Parathyroid adenoma (tissue), 2 donors: ENCODE results near the gene ZNF506.
"Not testable (repeated sequence)": the region's sequence is repeated elsewhere in the genome, so short reads cannot be mapped to it uniquely, and the experiment has no call there.

Experiments used
- H2AFZ ChIP-seq: fragments of 300-600 bp; sonication (generic); one replicate; pipeline ENCODE4 v1.7.0; 2017; ENCODE audit warnings: antibody characterized with exemption, mild to moderate bottlenecking
- H3K27ac ChIP-seq: fragments of 300-600 bp; sonication (generic); one replicate; pipeline ENCODE4 v1.7.0; 2017
- H3K27me3 ChIP-seq: fragments of 300-600 bp; sonication (generic); one replicate; pipeline ENCODE4 v1.7.0; 2017; ENCODE audit warnings: low read length; ENCODE audit not compliant: control insufficient read depth, insufficient read depth
- H3K36me3 ChIP-seq: fragments of 300-600 bp; sonication (generic); one replicate; pipeline ENCODE4 v1.7.0; 2017; ENCODE audit warnings: low read length; ENCODE audit not compliant: control insufficient read depth, insufficient read depth
- H3K4me1 ChIP-seq: fragments of 300-600 bp; sonication (generic); one replicate; pipeline ENCODE4 v1.7.0; 2017; ENCODE audit warnings: control low read depth
- H3K4me2 ChIP-seq: fragments of 300-600 bp; sonication (generic); one replicate; pipeline ENCODE4 v1.7.0; 2017; ENCODE audit warnings: low read length
- H3K4me3 ChIP-seq: fragments of 300-600 bp; sonication (generic); one replicate; pipeline ENCODE4 v1.7.0; 2017; ENCODE audit warnings: low read depth, low read length
- H3K79me2 ChIP-seq: fragments of 300-600 bp; sonication (generic); one replicate; pipeline ENCODE4 v1.7.0; 2017; ENCODE audit warnings: control low read depth
- H3K9ac ChIP-seq: fragments of 300-600 bp; sonication (generic); one replicate; pipeline ENCODE4 v1.7.0; 2017; ENCODE audit warnings: mild to moderate bottlenecking
- H3K9me3 ChIP-seq: fragments of 300-600 bp; sonication (generic); one replicate; pipeline ENCODE4 v1.7.0; 2017; ENCODE audit warnings: low read length; ENCODE audit not compliant: control insufficient read depth
- TF ChIP-seq, protein P1 (sequence below): fragments of 300-600 bp; sonication (generic); IDR thresholded peaks from one replicate; pipeline ENCODE4 v1.7.0; 2017; ENCODE audit warnings: antibody characterized with exemption, mild to moderate bottlenecking
- donor health status: primary hyperparathyroidism.

The ZNF506 gene

DNA sequence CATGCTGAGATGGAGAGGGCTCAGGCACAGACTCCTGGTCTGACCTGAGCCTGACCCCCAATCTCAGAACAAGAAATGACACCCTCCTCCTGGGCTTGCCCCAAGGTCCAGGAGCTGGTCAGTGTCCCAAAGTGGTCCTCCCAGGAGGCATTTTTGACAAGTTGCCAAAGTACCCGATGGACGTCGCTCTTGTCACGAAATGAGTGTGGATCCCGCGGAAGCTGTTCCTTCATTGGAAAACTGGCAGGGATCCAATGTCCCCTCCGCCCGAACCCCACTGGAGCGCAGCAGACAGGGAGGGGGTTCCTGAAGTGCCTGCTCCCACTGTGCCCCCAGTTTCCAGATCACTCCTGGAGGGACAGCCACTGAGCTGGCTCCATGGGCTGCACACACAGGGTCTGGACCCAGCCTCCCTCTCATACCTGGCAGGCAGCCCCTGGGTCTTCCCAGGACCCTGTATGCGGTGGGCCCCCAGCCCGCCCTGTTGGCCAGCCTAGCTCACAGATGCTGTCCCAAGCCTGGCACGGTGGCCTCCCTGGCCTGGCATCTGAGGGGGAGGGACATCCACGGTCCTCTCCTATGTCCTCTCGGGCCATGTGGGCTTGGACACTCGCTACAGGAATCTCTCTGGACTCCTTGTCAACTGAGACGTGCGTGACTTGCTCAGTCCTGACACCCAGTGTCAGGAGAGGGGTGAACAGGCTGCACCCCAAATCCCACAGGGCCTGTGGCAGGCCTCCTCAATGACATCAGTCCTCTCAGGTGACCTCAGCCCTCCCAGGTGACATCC is 75.9 kb downstream of the ZNF506 start:
- Histone ChIP-seq H3K27me3 (no peaks in the 10 kb centered on the region), H3K9ac (no peak overlapping the region), H3K4me3 (no peak overlapping the region), H3K36me3 (no peaks in the 10 kb centered on the region), H3K4me2 (no peak overlapping the region), H3K9me3 (no peaks in the 10 kb centered on the region), H3K27ac (no peak overlapping the region), H3K79me2 (no peaks in the 10 kb centered on the region), H3K4me1 (no peaks in the 10 kb centered on the region), H2AFZ (no peak overlapping the region)
- TF ChIP-seq, protein P1, sequence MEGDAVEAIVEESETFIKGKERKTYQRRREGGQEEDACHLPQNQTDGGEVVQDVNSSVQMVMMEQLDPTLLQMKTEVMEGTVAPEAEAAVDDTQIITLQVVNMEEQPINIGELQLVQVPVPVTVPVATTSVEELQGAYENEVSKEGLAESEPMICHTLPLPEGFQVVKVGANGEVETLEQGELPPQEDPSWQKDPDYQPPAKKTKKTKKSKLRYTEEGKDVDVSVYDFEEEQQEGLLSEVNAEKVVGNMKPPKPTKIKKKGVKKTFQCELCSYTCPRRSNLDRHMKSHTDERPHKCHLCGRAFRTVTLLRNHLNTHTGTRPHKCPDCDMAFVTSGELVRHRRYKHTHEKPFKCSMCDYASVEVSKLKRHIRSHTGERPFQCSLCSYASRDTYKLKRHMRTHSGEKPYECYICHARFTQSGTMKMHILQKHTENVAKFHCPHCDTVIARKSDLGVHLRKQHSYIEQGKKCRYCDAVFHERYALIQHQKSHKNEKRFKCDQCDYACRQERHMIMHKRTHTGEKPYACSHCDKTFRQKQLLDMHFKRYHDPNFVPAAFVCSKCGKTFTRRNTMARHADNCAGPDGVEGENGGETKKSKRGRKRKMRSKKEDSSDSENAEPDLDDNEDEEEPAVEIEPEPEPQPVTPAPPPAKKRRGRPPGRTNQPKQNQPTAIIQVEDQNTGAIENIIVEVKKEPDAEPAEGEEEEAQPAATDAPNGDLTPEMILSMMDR = no peak

GRCh38 chr19:19744641-19745040 is 76.9 kb downstream of the ZNF506 start:
- H3K4me3 ChIP-seq = no peak overlapping the region
- H3K4me2 ChIP-seq = no peak overlapping the region
- H2AFZ ChIP-seq = no peak overlapping the region
- H3K27me3 ChIP-seq = no peaks in the 10 kb centered on the region
- H3K4me1 ChIP-seq = no peaks in the 10 kb centered on the region
- no peaks in the 10 kb centered on the region for H3K9me3 ChIP-seq
- no peak overlapping the region for H3K27ac ChIP-seq
- no peaks in the 10 kb centered on the region for H3K36me3 ChIP-seq
- TF ChIP-seq, protein P1 = no peak
- no peaks in the 10 kb centered on the region for H3K79me2 ChIP-seq
- no peak overlapping the region for H3K9ac ChIP-seq

DNA sequence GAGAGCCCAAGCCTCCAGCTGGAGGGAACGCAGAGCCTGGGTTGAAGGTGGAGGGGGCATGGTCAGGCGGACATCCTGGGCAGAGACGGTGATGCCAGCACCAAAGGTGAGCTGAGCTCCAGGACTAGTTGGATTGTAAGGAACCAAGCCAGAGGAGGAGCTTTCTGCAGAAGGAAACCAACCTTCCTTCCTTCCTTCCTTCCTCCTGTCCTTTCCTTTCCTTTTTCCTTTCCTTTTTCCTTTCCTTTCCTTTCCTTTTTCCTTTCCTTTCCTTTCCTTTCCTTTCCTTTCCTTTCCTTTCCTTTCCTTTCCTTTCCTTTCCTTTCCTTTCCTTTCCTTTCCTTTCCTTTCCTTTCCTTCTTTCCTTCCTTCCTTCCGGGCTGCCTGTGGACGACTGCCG is 77.6 kb downstream of the ZNF506 start:
- H2AFZ ChIP-seq, H3K9ac ChIP-seq, H3K27ac ChIP-seq, H3K27me3 ChIP-seq, H3K4me3 ChIP-seq, H3K9me3 ChIP-seq, H3K79me2 ChIP-seq, H3K4me1 ChIP-seq, H3K36me3 ChIP-seq, H3K4me2 ChIP-seq: not testable (repeated sequence)

GRCh38 chr19:19743176-19743575 is 78.4 kb downstream of the ZNF506 start:
- H3K27me3 ChIP-seq = no peaks in the 10 kb centered on the region
- H2AFZ ChIP-seq = no peak overlapping the region
- H3K4me3 ChIP-seq = no peak overlapping the region
- no peaks in the 10 kb centered on the region for H3K4me1 ChIP-seq
- H3K79me2 ChIP-seq = no peaks in the 10 kb centered on the region
- TF ChIP-seq, protein P1 = no peak
- no peak overlapping the region for H3K4me2 ChIP-seq
- no peaks in the 10 kb centered on the region for H3K9me3 ChIP-seq
- H3K9ac ChIP-seq = no peak overlapping the region
- H3K36me3 ChIP-seq = no peaks in the 10 kb centered on the region
- H3K27ac ChIP-seq = no peak overlapping the region

DNA sequence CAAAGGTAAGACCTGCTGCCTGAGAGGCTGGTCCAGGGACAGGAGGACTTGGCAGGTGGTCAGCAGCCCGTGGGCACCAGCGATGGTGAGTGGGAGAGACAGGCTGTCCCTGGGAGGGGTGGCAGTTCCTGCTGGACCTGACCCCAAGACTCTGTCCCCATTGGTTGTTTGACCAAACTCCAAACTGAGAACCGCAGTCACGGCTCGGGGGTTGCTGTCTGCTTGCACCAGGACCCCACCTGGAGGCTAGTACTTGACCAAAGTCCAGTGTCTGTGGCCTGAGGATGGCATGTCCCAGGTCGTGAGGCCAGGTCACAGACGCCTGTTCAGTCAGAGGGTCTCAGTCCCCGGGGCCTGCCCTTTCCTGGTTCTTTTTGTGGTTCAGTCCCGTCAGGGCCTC is 78.8 kb downstream of the ZNF506 start:
- Histone ChIP-seq H3K27me3 (no peaks in the 10 kb centered on the region), H3K4me3 (no peak overlapping the region), H3K4me1 (no peaks in the 10 kb centered on the region), H3K27ac (no peak overlapping the region), H3K9ac (no peak overlapping the region), H2AFZ (no peak overlapping the region), H3K9me3 (no peaks in the 10 kb centered on the region), H3K79me2 (no peaks in the 10 kb centered on the region), H3K4me2 (no peak overlapping the region), H3K36me3 (no peaks in the 10 kb centered on the region)
- TF ChIP-seq, protein P1 = no peak
